H1 (cell line): ENCODE data around the gene FAM181A. TPM values are rescaled to one million over a fixed set of nuclear protein-coding genes. Genes with fewer than 3 reads are reported as not detected.

Source experiments
- CTCF ChIA-PET: fragments of 300-600 bp; sonication (Branson Sonifier 250); formaldehyde crosslinking; loops from one replicate; lab custom pipeline; 2021; ENCODE audit not compliant: partially characterized antibody; lab: Charles Lee
- POLR2A ChIA-PET: fragments of 300-600 bp; sonication (Branson Sonifier 250); formaldehyde crosslinking; loops from one replicate; lab custom pipeline; 2021; ENCODE audit warnings: inconsistent platforms; ENCODE audit not compliant: partially characterized antibody; lab: Charles Lee
- DNase-seq, 2 experiments: peaks; one replicate each; pipeline versions ENCODE4 v3.0.0 to v3.0.0-alpha.2; 2010 to 2022; ENCODE audit warnings: low spot score in 2 of 2, low read depth in 1 of 2, mixed read lengths in 1 of 2
- FAIRE-seq: peaks from 2 replicates; lab custom pipeline; 2011; peaks lifted over from hg19 to GRCh38; lab: Jason Lieb, UNC
- H2AFZ ChIP-seq: 2 replicates; pipeline ENCODE4 v1.8.1; 2012; ENCODE audit warnings: low read length, inconsistent platforms
- H2AK5ac ChIP-seq: 2 replicates; pipeline ENCODE4 v1.6.1; 2013; ENCODE audit warnings: low read depth, low read length
- H2BK120ac ChIP-seq: replicated peaks from 2 replicates; pipeline ENCODE3; 2013; ENCODE audit warnings: low read depth, low read length, inconsistent platforms
- H2BK12ac ChIP-seq: 2 replicates; pipeline ENCODE4 v1.6.1; 2013; ENCODE audit warnings: low read depth, low read length
- H2BK15ac ChIP-seq: 2 replicates; pipeline ENCODE4 v1.6.1; 2013; ENCODE audit warnings: low read length
- H2BK20ac ChIP-seq: 2 replicates; pipeline ENCODE4 v1.6.1; 2013; ENCODE audit warnings: low read length
- H2BK5ac ChIP-seq: 2 replicates; pipeline ENCODE4 v1.6.1; 2013; ENCODE audit warnings: low read depth, low read length
- H3K14ac ChIP-seq: 2 replicates; pipeline ENCODE4 v1.6.1; 2013; ENCODE audit warnings: inconsistent platforms; ENCODE audit not compliant: insufficient read length
- H3K18ac ChIP-seq: 2 replicates; pipeline ENCODE4 v1.6.1; 2013; ENCODE audit warnings: low read length; ENCODE audit errors: extremely low read depth
- H3K23ac ChIP-seq: 2 replicates; pipeline ENCODE4 v1.6.1; 2013; ENCODE audit warnings: inconsistent platforms; ENCODE audit not compliant: insufficient read length
- H3K23me2 ChIP-seq: 2 replicates; pipeline ENCODE4 v1.6.1; 2013; ENCODE audit warnings: low read depth, low read length
- H3K27ac ChIP-seq: 2 replicates; pipeline ENCODE4 v1.6.1; 2011; ENCODE audit warnings: low read depth, low read length, inconsistent platforms
- H3K27me3 ChIP-seq, 4 experiments: replicated peaks in 1 of 4; 1 replicate in 1 of 4; 2 replicates in 3 of 4; pipeline versions ENCODE4 v1.6.1 to v1.8.1; 2011 to 2013; ENCODE audit warnings: low read length in 3 of 4, mild to moderate bottlenecking in 3 of 4, inconsistent platforms in 2 of 4, mixed read lengths in 2 of 4, moderate library complexity in 1 of 4; ENCODE audit not compliant: control insufficient read depth in 3 of 4, insufficient read depth in 3 of 4; ENCODE audit errors: extremely low read depth in 1 of 4
- H3K36me3 ChIP-seq, 4 experiments: 2 replicates each; pipeline versions ENCODE4 v1.6.1 to v1.8.1; 2011 to 2013; ENCODE audit warnings: mild to moderate bottlenecking in 4 of 4, low read length in 3 of 4, moderate library complexity in 2 of 4, control low read depth in 1 of 4, inconsistent platforms in 1 of 4; ENCODE audit not compliant: insufficient read depth in 4 of 4, control insufficient read depth in 2 of 4
- H3K4ac ChIP-seq: replicated peaks from 2 replicates; pipeline ENCODE3; 2013; ENCODE audit warnings: low read length, low read depth, mixed read lengths, inconsistent platforms; ENCODE audit not compliant: insufficient read length
- H3K4me1 ChIP-seq, 4 experiments: replicated peaks in 1 of 4; 1 replicate in 1 of 4; 2 replicates in 3 of 4; pipeline versions ENCODE4 v1.6.1 to v1.8.1; 2011 to 2013; ENCODE audit warnings: low read length in 3 of 4, inconsistent platforms in 2 of 4, mixed read lengths in 1 of 4; ENCODE audit not compliant: insufficient read depth in 4 of 4, control insufficient read depth in 3 of 4
- H3K4me2 ChIP-seq, 2 experiments: 2 replicates each; pipeline versions ENCODE4 v1.6.1 to v1.8.1; 2011 to 2013; ENCODE audit warnings: low read depth in 2 of 2, low read length in 2 of 2, control low read depth in 1 of 2, inconsistent platforms in 1 of 2, mild to moderate bottlenecking in 1 of 2; ENCODE audit not compliant: insufficient read depth in 1 of 2
- H3K4me3 ChIP-seq, 4 experiments: fragments of 200-600, 300-600 bp in 1 of 4; sonication (generic), shearing (Covaris generic), sonication (Bioruptor Twin) in 1 of 4; 2 replicates each; pipeline versions ENCODE4 v1.5.1 to v1.8.1; 2011 to 2016; ENCODE audit warnings: low read length in 4 of 4, low read depth in 3 of 4, control low read depth in 2 of 4, inconsistent platforms in 2 of 4, mild to moderate bottlenecking in 2 of 4, mixed read lengths in 1 of 4, moderate library complexity in 1 of 4; ENCODE audit not compliant: insufficient read depth in 2 of 4; ENCODE audit errors: extremely low read depth in 1 of 4
- H3K56ac ChIP-seq: replicated peaks from 2 replicates; pipeline ENCODE3; 2013; ENCODE audit warnings: low read depth, mild to moderate bottlenecking, mixed read lengths, low read length, inconsistent platforms; ENCODE audit not compliant: insufficient read length
- H3K79me1 ChIP-seq: 2 replicates; pipeline ENCODE4 v1.6.1; 2013; ENCODE audit warnings: low read depth, low read length, control low read depth
- H3K79me2 ChIP-seq, 2 experiments: 2 replicates each; pipeline versions ENCODE4 v1.6.1 to v1.8.1; 2012 to 2013; ENCODE audit warnings: low read length in 2 of 2, mild to moderate bottlenecking in 2 of 2, inconsistent platforms in 1 of 2; ENCODE audit not compliant: insufficient read depth in 2 of 2, control insufficient read depth in 1 of 2
- H3K9ac ChIP-seq, 4 experiments: replicated peaks in 1 of 4; 1 replicate in 1 of 4; 2 replicates in 3 of 4; pipeline versions ENCODE4 v1.6.1 to v1.8.1; 2011 to 2013; ENCODE audit warnings: low read depth in 3 of 4, low read length in 3 of 4, control low read depth in 2 of 4, mild to moderate bottlenecking in 2 of 4, moderate library complexity in 2 of 4, inconsistent platforms in 1 of 4; ENCODE audit errors: extremely low read depth in 1 of 4
- H3K9me3 ChIP-seq, 2 experiments: 2 replicates each; pipeline versions ENCODE4 v1.6.1 to v1.8.1; 2012 to 2013; ENCODE audit warnings: mild to moderate bottlenecking in 2 of 2, moderate library complexity in 2 of 2, control low read depth in 1 of 2, inconsistent platforms in 1 of 2, low read depth in 1 of 2, low read length in 1 of 2, mixed read lengths in 1 of 2; ENCODE audit not compliant: insufficient read depth in 2 of 2
- H4K20me1 ChIP-seq, 2 experiments: replicated peaks in 1 of 2; 2 replicates each; pipeline versions ENCODE3 to v1.8.1; 2011 to 2013; ENCODE audit warnings: inconsistent platforms in 2 of 2, low read length in 2 of 2, mild to moderate bottlenecking in 1 of 2; ENCODE audit not compliant: insufficient read depth in 2 of 2, control insufficient read depth in 1 of 2
- H4K5ac ChIP-seq: 2 replicates; pipeline ENCODE4 v1.6.1; 2013; ENCODE audit warnings: low read length, low read depth, mixed read lengths, inconsistent platforms; ENCODE audit not compliant: insufficient read length
- H4K8ac ChIP-seq: 2 replicates; pipeline ENCODE4 v1.8.0; 2013; ENCODE audit warnings: mild to moderate bottlenecking, moderate library complexity, low read length, inconsistent platforms; ENCODE audit not compliant: insufficient read depth; ENCODE audit errors: extremely low read depth
- H4K91ac ChIP-seq: replicated peaks from 2 replicates; pipeline ENCODE3; 2013; ENCODE audit warnings: low read length, mixed read lengths, inconsistent platforms; ENCODE audit not compliant: insufficient read length
- ATF3 ChIP-seq: IDR thresholded peaks from 2 replicates; pipeline ENCODE4 v1.6.1; 2011; ENCODE audit warnings: low read depth, mild to moderate bottlenecking, low read length; ENCODE audit not compliant: insufficient read depth
- EP300 ChIP-seq, 2 experiments: IDR thresholded peaks; 1 replicate in 1 of 2; 2 replicates in 1 of 2; pipeline ENCODE4 v1.6.1; 2011 to 2012; ENCODE audit warnings: low read depth in 2 of 2, low read length in 2 of 2, mild to moderate bottlenecking in 2 of 2, borderline replicate concordance in 1 of 2, inconsistent platforms in 1 of 2, moderate library complexity in 1 of 2
- EZH2 ChIP-seq: fragments of 200-600 bp; sonication (generic); IDR thresholded peaks from 2 replicates; pipeline ENCODE4 v1.7.1; 2012; ENCODE audit warnings: low read depth, mild to moderate bottlenecking, moderate library complexity, low read length, inconsistent platforms; ENCODE audit not compliant: severe bottlenecking
- FOSL1 ChIP-seq: IDR thresholded peaks from 2 replicates; pipeline ENCODE4 v1.6.1; 2011; ENCODE audit warnings: mild to moderate bottlenecking, low read depth, low read length, moderate library complexity; ENCODE audit not compliant: insufficient read depth
- KDM1A ChIP-seq: fragments of 200-600, 300-600 bp; sonication (generic); IDR thresholded peaks from 2 replicates; pipeline ENCODE4 v1.7.1; 2016; ENCODE audit warnings: mild to moderate bottlenecking, low read length, borderline replicate concordance
- KDM4A ChIP-seq: IDR thresholded peaks from one replicate; pipeline ENCODE4 v1.7.1; 2012; ENCODE audit warnings: low read depth, mild to moderate bottlenecking, moderate library complexity, low read length, inconsistent platforms; ENCODE audit not compliant: severe bottlenecking
- RAD21 ChIP-seq, 2 experiments: IDR thresholded peaks in 1 of 2; conservative IDR thresholded peaks in 1 of 2; 2 replicates each; pipeline ENCODE4 v1.6.1; 2011; ENCODE audit warnings: low read depth in 2 of 2, low read length in 2 of 2, improper control_type of control experiment in 1 of 2, inconsistent platforms in 1 of 2, mild to moderate bottlenecking in 1 of 2, moderate library complexity in 1 of 2
- RXRA ChIP-seq: IDR thresholded peaks from 2 replicates; pipeline ENCODE4 v1.6.1; 2011; ENCODE audit warnings: low read depth, mild to moderate bottlenecking, low read length, moderate library complexity; ENCODE audit not compliant: insufficient read depth
- SAP30 ChIP-seq: fragments of 300-600 bp; sonication (generic); IDR thresholded peaks from 2 replicates; pipeline ENCODE4 v1.7.1; 2012; ENCODE audit warnings: low read length, moderate library complexity, mild to moderate bottlenecking, inconsistent platforms; ENCODE audit not compliant: insufficient read depth, insufficient replicate concordance
- YY1 ChIP-seq: IDR thresholded peaks from 2 replicates; pipeline ENCODE4 v1.6.1; 2011; ENCODE audit warnings: low read depth, mild to moderate bottlenecking, low read length
- WGBS, 2 experiments: shearing (Covaris generic) in 1 of 2; methylation state at CpG; one replicate each; pipeline versions ENCODE4 v1.1.6 to v1.1.7; 2013 to 2015; ENCODE audit warnings: low lambda C conversion rate in 2 of 2, mixed read lengths in 2 of 2, inconsistent platforms in 1 of 2, low coverage in 1 of 2, missing lambda C conversion rate in 1 of 2; ENCODE audit not compliant: insufficient replicate concordance in 2 of 2, insufficient coverage in 1 of 2, insufficient read length in 1 of 2; ENCODE audit errors: extremely low coverage in 1 of 2, missing lambda C conversion rate in 1 of 2; 5-methylcytosine and 5-hydroxymethylcytosine counted together
- polyA plus RNA-seq, 7 experiments: library from polyadenylated mRNA; depleted of rRNA in 3 of 7; stranded (reverse) in 5 of 7; unstranded in 2 of 7; fragments of >200 nt in 5 of 7; fragments of 200-250 nt in 2 of 7; gene quantifications; 1 replicate in 5 of 7; 2 replicates in 1 of 7; 4 replicates in 1 of 7; pipeline versions ENCODE4 v1.2.1 to v1.2.3, GENCODE V29; 2011 to 2013; ENCODE audit warnings: missing spikeins in 2 of 7, mixed read lengths in 2 of 7
- total RNA-seq: library from RNA; stranded (reverse); fragmentation: NEBNext Ultra II Directional; extraction: Animal tissue kit (Norgen Biotek cat#: 25700); gene quantifications from 2 replicates; pipeline ENCODE4 v1.2.1, GENCODE V29; 2021

The FAM181A gene
- total and polyA plus RNA-seq, 2 of the 8 experiments (the other 6 are each of a cell fraction or from before 2014, with no cell fraction given), result not detected

- Histone ChIP-seq H3K4me2 (no peak overlapping the region), H3K9ac (no peak overlapping the region), H3K23ac (no peak overlapping the region), H3K4me1 (peaks cover 0 to 17% (median 10%) of the 10 kb centered on the region in 4 experiments; a peak in 5 of 7 replicates), H2BK12ac (0 out of 2 replicates have a peak overlapping the region, but pooled peaks have one; percentile 5), H2AFZ (no peak overlapping the region), H2BK5ac (peak overlapping the region; percentile 28; the same call in 1 of the 2 replicates), H2AK5ac (no peak overlapping the region), H4K20me1 (no peaks in the 10 kb centered on the region), H4K5ac (no peak overlapping the region), H3K56ac (no peak overlapping the region), H3K4ac (no peak overlapping the region), H2BK120ac (no peak overlapping the region), H3K4me3 (no peak overlapping the region), H3K18ac (no peak overlapping the region), H3K14ac (no peak overlapping the region), H3K9me3 (no peaks in the 10 kb centered on the region), H3K27me3 (no peaks in the 10 kb centered on the region), H3K23me2 (no peaks in the 10 kb centered on the region), H2BK20ac (no peak overlapping the region), H3K36me3 (no peaks in the 10 kb centered on the region), H4K91ac (no peak overlapping the region), H3K79me1 (no peaks in the 10 kb centered on the region), H2BK15ac (no peak overlapping the region), H3K27ac (no peak overlapping the region), H3K79me2 (no peaks in the 10 kb centered on the region), H4K8ac (no peak overlapping the region)
- DNase-seq (no peak), FAIRE-seq (no peak)
- CTCF ChIA-PET, result interaction anchor here (1.1 to 8.1 kb wide), 8 partner anchors 11 to 48 kb away, joined by 3 to 57 read pairs (median 5); partner anchors contain the start of genes ASB2 and CCDC197
- POLR2A ChIA-PET, result interaction anchor here (0.6 kb wide), 1 partner anchor 224 kb away, joined by 3 read pairs; no protein-coding TSS in a partner anchor
- WGBS, 2 experiments, result 83% methylated on average over 14 of the region's 14 CpGs; no CpG with 5 or more reads in 1 of the 2 experiments
- TF ChIP-seq EZH2 (no peak), RXRA (no peak), YY1 (no peak), KDM1A (no peak), FOSL1 (no peak), EP300 (IDR thresholded peaks at IDR 0.05; ENCODE audit: borderline replicate concordance in 1 of 2, low read depth in 2 of 2, low read length in 2 of 2) (no peak), SAP30 (no peak), KDM4A (no peak), ATF3 (no peak), RAD21 (IDR thresholded peaks at IDR 0.05 in 1 of 2, conservative IDR thresholded peaks at IDR 0.05 in 1 of 2; ENCODE audit: low read depth in 2 of 2, low read length in 2 of 2) (no peak)
These were observed 29.6 kb downstream of the FAM181A start for GRCh38 chr14:93956514-93957332.
